Vagina (tissue), 2 donors: ENCODE results near the gene IFNGR1.

Experiments
- POLR2A ChIP-seq, 2 donors: fragments of 450-650 bp; IDR thresholded peaks; one replicate each; pipeline ENCODE4 v1.6.1; 2017; ENCODE audit warnings: antibody characterized with exemption in 2 of 2, mild to moderate bottlenecking in 2 of 2, moderate library complexity in 2 of 2
- POLR2AphosphoS5 ChIP-seq, 2 donors: sonication (generic); formaldehyde crosslinking; IDR thresholded peaks; one replicate each; pipeline ENCODE4 v1.9.0; 2017; ENCODE audit warnings: antibody characterized with exemption in 2 of 2, mild to moderate bottlenecking in 2 of 2, low read depth in 1 of 2; ENCODE audit not compliant: insufficient read depth in 1 of 2
- TF ChIP-seq, protein P1 (sequence below), 3 experiments: fragments of 450-650 bp in 2 of 3; fragments of 200-600 bp in 1 of 3; sonication (generic) in 1 of 3; IDR thresholded peaks; one replicate each; pipeline ENCODE4 v1.5.1; 2017 to 2019; ENCODE audit warnings: antibody characterized with exemption in 3 of 3, mild to moderate bottlenecking in 2 of 3, moderate library complexity in 2 of 3

DNA sequence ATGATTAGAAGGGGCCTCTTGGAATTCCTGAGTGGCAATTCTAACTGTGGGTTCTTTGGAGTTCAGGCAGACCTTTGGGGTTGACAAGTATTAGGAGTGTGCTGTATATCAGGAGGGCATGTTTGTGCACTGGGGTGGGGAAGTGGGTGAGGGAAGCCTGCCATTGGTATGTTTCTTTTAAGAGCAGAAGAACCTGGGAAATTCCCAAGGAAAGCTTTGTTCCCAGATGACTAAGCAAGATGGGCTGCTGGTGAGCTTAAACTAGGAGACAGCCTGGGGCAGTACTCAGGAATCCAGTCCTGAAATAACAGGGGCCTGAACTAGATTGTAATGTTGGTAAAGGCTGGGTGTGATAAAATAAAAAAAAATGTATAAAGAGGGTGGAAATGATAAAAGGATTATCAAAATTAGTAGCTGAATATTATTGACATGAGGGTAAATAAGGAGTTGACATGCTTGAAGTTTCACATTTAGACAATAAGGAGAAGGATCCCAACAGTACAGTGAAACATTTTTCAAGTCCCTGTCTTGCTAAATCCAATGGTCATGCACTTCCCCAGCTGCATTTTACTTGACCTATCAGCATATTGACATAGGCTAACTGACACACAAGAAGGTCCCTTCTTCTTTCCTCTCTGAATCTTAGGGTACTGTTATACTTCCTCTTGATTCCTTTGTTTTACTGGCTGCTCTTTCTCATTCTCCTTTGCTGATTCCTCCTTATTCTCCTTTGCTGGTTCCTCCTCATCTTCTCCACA is 18.4 kb upstream of the IFNGR1 start:
- TF ChIP-seq, protein P1, sequence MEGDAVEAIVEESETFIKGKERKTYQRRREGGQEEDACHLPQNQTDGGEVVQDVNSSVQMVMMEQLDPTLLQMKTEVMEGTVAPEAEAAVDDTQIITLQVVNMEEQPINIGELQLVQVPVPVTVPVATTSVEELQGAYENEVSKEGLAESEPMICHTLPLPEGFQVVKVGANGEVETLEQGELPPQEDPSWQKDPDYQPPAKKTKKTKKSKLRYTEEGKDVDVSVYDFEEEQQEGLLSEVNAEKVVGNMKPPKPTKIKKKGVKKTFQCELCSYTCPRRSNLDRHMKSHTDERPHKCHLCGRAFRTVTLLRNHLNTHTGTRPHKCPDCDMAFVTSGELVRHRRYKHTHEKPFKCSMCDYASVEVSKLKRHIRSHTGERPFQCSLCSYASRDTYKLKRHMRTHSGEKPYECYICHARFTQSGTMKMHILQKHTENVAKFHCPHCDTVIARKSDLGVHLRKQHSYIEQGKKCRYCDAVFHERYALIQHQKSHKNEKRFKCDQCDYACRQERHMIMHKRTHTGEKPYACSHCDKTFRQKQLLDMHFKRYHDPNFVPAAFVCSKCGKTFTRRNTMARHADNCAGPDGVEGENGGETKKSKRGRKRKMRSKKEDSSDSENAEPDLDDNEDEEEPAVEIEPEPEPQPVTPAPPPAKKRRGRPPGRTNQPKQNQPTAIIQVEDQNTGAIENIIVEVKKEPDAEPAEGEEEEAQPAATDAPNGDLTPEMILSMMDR (IDR thresholded peaks at IDR 0.05): no peak
- TF ChIP-seq POLR2A (IDR thresholded peaks at IDR 0.05) (no peak), POLR2AphosphoS5 (IDR thresholded peaks at IDR 0.05; ENCODE audit: insufficient read depth in 1 of 2, low read depth in 1 of 2) (no peak)
